Suprapubic skin (tissue), 4 donors: ENCODE measurements around the gene HNRNPC.
"Not testable (repeated sequence)": the region's sequence is repeated elsewhere in the genome, so short reads cannot be mapped to it uniquely, and the experiment has no call there.

Experiments
- CTCF ChIP-seq, 2 donors: fragments of 200-600 bp in 1 of 2; fragments of 450-650 bp in 1 of 2; sonication (generic) in 1 of 2; IDR thresholded peaks; one replicate each; pipeline ENCODE4 v1.5.1; 2016 to 2019; ENCODE audit warnings: antibody characterized with exemption in 2 of 2, mild to moderate bottlenecking in 1 of 2, moderate library complexity in 1 of 2
- EP300 ChIP-seq: sonication (generic); formaldehyde crosslinking; IDR thresholded peaks from one replicate; pipeline ENCODE4 v1.6.1; 2017; ENCODE audit warnings: antibody characterized with exemption
- POLR2A ChIP-seq, 2 donors: fragments of 450-650 bp; IDR thresholded peaks; one replicate each; pipeline ENCODE4 v1.6.1; 2017; ENCODE audit warnings: antibody characterized with exemption in 2 of 2, mild to moderate bottlenecking in 2 of 2, moderate library complexity in 2 of 2
- POLR2AphosphoS5 ChIP-seq, 3 donors: sonication (generic); formaldehyde crosslinking; IDR thresholded peaks; one replicate each; pipeline ENCODE4 v1.6.1; 2017; ENCODE audit warnings: antibody characterized with exemption in 3 of 3

GRCh38 chr14:21286516-21286915 lies 17.3 kb upstream of the HNRNPC start:
- TF ChIP-seq POLR2A (IDR thresholded peaks at IDR 0.05); CTCF (IDR thresholded peaks at IDR 0.05); EP300; POLR2AphosphoS5 (IDR thresholded peaks at IDR 0.05): not testable (repeated sequence)
